Tibial nerve (tissue), 4 donors: ENCODE measurements around the gene STUM.

Experiments used
- EP300 ChIP-seq, 2 donors: sonication (generic); formaldehyde crosslinking; IDR thresholded peaks; one replicate each; pipeline ENCODE4 v1.6.1; 2017; ENCODE audit warnings: antibody characterized with exemption in 2 of 2, mild to moderate bottlenecking in 1 of 2
- POLR2A ChIP-seq, 2 donors: fragments of 450-650 bp; IDR thresholded peaks; one replicate each; pipeline ENCODE4 v1.6.1; 2017; ENCODE audit warnings: antibody characterized with exemption in 2 of 2, mild to moderate bottlenecking in 2 of 2, moderate library complexity in 2 of 2
- TF ChIP-seq, protein P1 (sequence below), 5 experiments: fragments of 200-600 bp in 3 of 5; fragments of 450-650 bp in 2 of 5; sonication (generic) in 3 of 5; IDR thresholded peaks; one replicate each; pipeline ENCODE4 v1.5.1; 2016 to 2019; ENCODE audit warnings: antibody characterized with exemption in 5 of 5, mild to moderate bottlenecking in 3 of 5, moderate library complexity in 2 of 5

- TF ChIP-seq, protein P1, sequence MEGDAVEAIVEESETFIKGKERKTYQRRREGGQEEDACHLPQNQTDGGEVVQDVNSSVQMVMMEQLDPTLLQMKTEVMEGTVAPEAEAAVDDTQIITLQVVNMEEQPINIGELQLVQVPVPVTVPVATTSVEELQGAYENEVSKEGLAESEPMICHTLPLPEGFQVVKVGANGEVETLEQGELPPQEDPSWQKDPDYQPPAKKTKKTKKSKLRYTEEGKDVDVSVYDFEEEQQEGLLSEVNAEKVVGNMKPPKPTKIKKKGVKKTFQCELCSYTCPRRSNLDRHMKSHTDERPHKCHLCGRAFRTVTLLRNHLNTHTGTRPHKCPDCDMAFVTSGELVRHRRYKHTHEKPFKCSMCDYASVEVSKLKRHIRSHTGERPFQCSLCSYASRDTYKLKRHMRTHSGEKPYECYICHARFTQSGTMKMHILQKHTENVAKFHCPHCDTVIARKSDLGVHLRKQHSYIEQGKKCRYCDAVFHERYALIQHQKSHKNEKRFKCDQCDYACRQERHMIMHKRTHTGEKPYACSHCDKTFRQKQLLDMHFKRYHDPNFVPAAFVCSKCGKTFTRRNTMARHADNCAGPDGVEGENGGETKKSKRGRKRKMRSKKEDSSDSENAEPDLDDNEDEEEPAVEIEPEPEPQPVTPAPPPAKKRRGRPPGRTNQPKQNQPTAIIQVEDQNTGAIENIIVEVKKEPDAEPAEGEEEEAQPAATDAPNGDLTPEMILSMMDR (IDR thresholded peaks at IDR 0.05), result no peak
- TF ChIP-seq POLR2A (IDR thresholded peaks at IDR 0.05) (no peak), EP300 (IDR thresholded peaks at IDR 0.05) (no peak)
These were observed 18.2 kb downstream of the STUM start for GRCh38 chr1:226566760-226567159.
